HG02571 (cell line): Measurements from ENCODE around the gene SPPL2B.

Experiments
- ATAC-seq: cut with Tn5 transposase; IDR thresholded peaks from one replicate; pipeline ENCODE4 v1.9.1; 2021; ENCODE audit warnings: mild to moderate bottlenecking, moderate library complexity; ENCODE audit not compliant: unreplicated experiment

SPPL2B gene

DNA sequence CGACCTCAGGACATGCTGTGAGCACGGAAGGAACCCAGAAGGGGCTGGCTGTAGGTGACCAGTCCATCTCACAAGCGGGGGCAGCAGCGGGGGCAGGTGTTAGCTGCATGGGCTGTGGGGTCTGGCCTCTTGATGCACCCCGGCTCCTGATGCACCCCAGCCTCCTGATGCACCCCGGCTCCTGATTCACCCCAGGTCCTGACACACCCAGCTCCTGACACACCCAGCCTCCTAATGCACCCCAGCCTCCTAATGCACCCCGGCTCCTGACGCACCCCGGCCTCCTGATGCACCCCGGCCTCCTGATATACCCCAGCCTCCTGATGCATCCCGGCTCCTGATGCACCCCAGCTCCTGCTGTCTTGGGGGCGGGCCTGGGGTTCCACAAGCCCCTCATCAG lies 7.5 kb upstream of the SPPL2B start:
- no peak for ATAC-seq

DNA sequence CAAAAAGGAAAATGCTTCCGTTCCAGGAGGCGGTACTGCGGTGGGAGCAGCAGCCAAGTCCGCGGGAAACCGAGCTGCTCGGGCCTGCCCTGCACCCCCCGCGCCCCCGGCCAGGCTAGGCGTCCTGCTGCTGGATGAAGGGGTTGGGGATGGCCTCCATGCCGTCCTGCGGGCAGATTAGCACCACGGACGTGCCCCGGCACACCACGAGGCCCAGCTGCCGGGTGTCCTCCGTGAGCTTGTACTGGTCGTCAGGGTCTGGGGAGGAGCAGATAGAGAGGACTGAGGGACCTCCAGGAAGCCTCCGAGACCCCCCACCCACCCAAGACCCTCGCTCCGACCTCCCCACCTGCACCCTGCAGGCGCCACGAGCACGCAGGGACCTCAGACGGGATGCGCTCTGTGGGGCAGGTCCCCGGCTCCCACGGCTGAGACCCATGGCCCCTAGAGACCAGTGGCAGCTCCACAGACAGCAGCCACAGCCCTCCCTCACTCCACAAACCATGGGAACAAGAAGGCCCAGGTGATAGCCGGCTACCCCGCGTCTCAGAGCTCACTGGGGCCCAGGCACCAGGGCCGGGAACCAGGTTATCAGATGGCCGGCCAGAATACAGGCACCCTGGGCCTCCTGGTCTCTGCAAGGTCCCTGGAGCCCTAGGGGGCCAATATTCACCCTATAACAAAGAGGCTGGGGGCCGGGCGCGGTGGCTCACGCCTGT lies 6.8 kb upstream of the SPPL2B start:
- no peak for ATAC-seq

DNA sequence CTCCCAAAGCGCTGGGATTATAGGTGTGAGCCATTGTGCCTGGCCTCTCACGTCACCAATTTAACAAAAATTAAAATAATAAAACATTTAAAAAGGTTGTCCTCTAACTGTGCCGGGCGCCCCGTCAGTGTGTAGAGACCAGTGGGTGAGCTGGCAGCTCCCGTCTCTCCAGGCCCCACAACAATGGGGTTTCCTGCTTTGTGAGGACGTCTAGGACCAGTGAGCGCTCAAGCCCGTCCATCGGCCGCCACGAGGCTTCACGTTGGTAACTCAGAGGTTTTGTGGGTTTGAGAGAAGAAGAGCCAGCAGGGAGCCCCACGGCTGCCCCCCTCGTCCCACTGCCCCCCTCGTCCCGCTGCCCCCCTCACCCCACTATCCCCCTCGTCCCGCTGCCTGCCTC lies 4.8 kb upstream of the SPPL2B start:
- ATAC-seq: no peak

DNA sequence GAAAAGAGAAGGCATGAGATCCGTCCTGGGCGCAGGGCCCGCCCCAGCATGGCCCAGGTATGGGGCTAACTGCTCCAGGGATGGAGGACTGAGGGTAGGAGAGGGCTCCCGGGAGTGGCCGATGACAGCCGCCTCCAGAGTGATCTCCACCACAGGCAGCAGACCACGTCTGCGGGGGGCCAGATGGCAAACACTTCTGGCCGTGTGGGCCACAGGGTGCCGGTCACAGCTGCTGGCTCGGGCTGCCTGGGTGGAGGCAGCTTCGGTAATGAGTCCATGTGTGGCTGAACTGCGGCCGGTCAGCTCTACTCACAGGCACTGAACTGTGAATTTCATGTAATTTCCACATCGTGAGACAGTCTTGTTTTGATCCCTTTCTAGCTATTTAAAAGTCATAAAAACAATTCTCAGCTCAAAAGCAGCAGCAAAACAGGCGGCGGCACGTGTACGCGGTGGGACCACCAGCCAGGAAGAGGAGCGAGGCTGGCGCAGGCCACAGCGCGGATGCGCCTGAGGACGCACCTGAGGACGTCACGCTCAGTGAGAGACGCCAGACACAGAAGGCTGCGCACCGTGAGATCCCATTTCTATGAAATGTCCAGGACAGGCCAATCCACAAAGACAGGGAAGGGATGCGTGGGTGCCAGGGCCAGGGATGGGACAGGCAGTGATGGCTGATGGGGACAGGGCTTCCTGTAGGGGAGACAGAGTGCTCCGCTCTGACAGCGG lies 4.1 kb upstream of the SPPL2B start:
- ATAC-seq: no peak

DNA sequence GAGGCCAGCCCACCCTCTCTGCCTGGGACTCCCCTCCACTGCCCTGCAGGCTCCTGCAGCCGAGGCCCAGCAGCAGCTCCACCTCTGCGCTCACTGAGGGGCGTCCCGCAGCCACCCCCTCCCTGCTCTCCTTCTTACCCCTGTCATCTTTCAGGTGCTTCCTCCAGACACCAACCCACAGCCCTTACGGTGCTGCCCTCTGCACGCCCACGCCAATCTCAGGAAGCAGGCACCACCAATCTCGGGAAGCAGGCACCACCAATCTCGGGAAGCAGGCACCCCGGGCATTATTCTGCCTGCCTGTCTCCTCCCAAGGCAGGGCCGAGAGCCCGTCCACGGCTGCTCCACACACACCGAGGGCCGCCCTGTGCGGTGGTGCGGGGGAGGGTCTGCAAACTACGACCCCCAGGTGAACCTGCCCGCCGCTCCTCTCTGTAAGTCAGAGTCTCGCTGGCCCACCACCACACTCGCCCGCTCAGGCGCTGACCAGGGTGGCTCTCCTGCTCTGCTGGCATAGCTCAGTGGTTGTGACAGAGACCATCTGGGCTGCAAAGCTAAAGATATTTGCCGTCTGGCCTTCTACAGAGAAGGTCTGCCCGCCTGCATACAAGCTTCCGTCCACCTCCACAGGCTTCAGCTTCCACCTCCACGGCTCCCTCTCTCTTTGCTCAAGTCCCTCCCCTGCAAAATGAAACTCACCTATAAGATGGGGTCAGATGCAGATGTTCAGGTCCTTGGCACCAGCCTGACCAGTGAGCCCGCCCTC lies 3.0 kb upstream of the SPPL2B start:
- no peak for ATAC-seq

- no peak for ATAC-seq
Observed at GRCh38 chr19:2326699-2327360, 1.7 kb upstream of the SPPL2B start.

DNA sequence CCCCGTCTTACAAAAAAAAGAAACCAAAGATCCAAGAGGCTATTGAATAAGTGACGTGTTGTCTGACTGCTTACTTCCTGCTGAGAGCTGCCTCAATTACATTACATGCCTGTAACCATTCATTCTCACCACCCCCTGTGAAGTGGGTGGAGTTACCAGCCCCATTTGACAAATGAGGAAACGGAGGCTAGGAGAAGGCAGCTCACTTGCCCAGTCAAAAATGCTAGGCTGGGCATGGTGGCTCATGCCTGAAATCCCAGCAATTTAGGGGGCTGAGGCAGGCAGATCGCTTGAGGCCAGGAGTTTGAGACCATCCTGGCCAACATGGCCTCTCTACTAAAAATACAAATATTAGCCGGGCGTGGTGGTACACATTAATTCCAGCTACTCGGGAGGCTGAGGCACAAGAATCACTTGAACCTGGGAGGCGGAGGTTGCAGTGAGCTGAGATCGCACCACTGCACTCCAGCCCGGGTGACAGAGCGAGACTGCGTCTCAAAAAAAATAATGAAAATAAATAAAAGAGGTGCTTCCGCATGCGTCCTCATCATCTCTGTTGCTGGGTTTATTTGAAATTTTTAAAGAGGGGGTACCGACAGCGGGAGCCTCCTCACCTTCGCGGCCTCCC lies 597 bp upstream of the SPPL2B start:
- no peak for ATAC-seq

- no peak for ATAC-seq
Observed at GRCh38 chr19:2329149-2329478, 630 bp downstream of the SPPL2B start.

DNA sequence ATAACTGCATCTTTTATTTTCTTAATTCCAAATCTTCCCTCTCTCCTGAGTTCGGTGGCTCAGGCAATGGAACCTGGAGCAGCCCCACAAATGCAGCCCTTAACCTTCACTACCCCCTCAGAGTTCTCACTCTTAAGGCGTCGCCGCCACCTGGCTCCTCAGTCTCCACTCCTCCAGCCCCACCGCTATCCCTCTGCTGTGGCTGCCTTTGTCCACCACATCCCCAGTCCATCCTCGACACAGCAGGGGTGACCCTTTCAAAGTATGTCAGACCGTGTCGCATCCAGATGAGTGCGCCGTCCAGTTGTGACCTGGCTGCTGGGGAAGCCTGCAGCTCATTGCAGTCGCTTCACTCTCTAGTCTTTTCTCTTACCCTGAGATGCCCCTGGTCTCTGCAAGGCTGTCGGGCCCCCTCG lies 1.0 kb downstream of the SPPL2B start:
- no peak for ATAC-seq

- ATAC-seq: no peak
Observed at GRCh38 chr19:2330255-2330631, 1.8 kb downstream of the SPPL2B start.

GRCh38 chr19:2330632-2331284 lies 2.3 kb downstream of the SPPL2B start:
- no peak for ATAC-seq

DNA sequence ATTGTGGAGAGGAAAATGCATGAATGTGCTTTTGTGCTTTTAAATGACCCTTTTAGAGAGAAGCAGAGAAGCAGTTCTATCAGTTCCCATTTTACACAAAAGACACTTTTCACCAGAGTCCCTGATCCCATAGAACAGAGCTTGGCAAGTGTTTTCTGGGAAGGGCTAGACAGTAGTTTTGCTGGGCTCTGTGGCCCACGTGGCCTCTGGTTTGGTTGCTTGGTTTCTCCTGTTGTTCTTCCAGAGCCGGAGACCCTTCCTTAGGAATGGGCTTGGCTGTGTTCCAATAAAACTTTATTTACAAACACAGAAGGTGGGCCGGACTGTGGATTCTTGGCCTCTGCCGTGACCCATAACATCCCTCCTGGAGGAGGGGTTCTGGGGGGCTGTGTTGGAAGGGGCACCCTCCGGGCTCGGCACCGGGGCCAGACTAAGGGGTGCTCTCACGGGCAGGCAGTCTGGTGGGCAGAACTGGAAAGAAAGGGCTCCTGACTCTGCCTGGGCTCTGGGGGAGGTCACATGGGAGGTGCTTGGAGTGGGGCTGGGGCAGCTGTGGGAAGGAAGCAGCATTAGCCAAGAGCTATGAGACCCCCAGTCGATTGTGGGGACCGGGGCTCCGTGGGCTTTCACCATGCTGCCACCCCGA lies 3.2 kb downstream of the SPPL2B start:
- no peak for ATAC-seq

GRCh38 chr19:2332341-2333026 lies 4.0 kb downstream of the SPPL2B start:
- ATAC-seq: no peak

- no peak for ATAC-seq
Observed at GRCh38 chr19:2333027-2333806, 4.7 kb downstream of the SPPL2B start.

DNA sequence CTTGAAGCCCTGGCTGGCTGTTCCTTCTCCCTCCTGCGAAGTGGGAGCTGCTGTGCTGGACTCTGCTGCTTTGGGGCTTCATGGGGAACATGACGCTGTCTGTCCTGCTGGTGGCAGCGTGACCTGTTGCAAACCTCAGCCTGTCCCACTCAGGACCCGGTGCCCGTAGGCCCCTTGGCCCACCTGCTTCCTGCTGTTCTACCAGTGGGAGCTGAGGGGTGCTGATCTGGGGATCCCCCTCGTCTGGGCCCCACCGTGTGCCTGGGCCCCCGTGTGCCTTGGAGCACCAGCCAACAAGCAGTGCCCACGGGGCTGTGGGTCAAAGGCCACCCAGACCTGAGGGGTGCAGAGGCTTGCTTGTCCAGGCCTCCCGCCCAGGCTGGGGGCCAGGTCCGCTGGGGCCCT lies 5.3 kb downstream of the SPPL2B start:
- ATAC-seq: no peak

- no peak for ATAC-seq
Observed at GRCh38 chr19:2334426-2334825, 5.9 kb downstream of the SPPL2B start.

- ATAC-seq: no peak
Observed at GRCh38 chr19:2334986-2335846, 6.7 kb downstream of the SPPL2B start.

DNA sequence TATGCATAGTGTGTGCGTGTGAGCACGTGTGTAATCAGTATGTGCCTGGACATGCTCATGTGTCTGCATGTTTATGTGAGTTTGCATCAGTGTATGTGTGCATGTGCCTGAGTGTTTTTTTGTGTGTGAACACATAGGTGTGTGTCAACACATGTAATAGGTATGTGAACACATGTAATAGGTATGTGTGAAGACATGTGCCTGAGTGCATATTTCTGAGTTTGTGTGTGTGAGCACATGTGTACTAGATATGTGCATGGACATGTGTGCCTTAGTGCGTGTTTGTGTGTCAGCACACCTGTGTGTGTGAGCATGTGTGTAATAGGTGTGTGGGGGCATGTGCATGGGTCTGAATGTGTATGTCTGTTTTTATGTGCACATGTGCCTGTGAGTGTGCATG lies 7.4 kb downstream of the SPPL2B start:
- ATAC-seq: no peak
